ENCODE measurements around the gene TRPM2.
"Not testable (repeated sequence)": the region's sequence is repeated elsewhere in the genome, so short reads cannot be mapped to it uniquely, and the experiment has no call there.

Gene TRPM2

DNA sequence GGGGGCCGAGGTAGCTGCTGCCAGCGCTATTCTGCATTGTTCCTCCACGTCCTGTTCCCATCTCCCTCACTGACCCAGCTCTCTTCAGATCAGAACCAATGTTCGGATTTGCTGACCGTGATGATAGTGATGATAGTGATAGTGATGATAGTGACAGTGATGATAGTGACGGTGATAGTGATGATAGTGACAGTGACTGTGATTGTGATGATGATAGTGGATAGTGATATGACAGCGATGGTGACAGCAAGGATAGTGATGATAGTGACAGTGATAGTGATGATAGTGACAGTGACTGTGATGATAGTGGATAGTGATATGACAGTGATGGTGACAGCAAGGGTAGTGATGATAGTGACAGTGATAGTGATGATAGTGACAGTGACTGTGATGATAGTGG lies 51.1 kb downstream of the TRPM2 start:
- not testable (repeated sequence) for H2AK5ac ChIP-seq (ENCODE audit: low read length); H3K27me3 ChIP-seq (ENCODE audit: insufficient read depth, low read length); H2BK12ac ChIP-seq (ENCODE audit: low read length); H4K8ac ChIP-seq (ENCODE audit: low read depth, low read length); H3K4me1 ChIP-seq (ENCODE audit: control insufficient read depth in 1 of 2, insufficient read depth in 2 of 2, low read length in 2 of 2); H3K23ac ChIP-seq (ENCODE audit: low read length); H2BK120ac ChIP-seq (ENCODE audit: insufficient read depth, low read length, poor library complexity); H2BK5ac ChIP-seq (ENCODE audit: low read depth, low read length, poor library complexity); DNase-seq; H4K12ac ChIP-seq (ENCODE audit: low read depth, low read length); H3K36me3 ChIP-seq (ENCODE audit: control insufficient read depth in 1 of 2, insufficient read depth in 2 of 2, low read length in 2 of 2); H3K9ac ChIP-seq (ENCODE audit: low read length); H3K79me2 ChIP-seq (ENCODE audit: control insufficient read depth, insufficient read depth, low read length, poor library complexity); H3K14ac ChIP-seq (ENCODE audit: low read length); H2AFZ ChIP-seq (ENCODE audit: insufficient read depth, low read length, poor library complexity); H3K27ac ChIP-seq (ENCODE audit: low read depth, low read length); H3K79me1 ChIP-seq (ENCODE audit: low read length); H3K18ac ChIP-seq (ENCODE audit: low read length); H4K91ac ChIP-seq (ENCODE audit: low read depth, low read length); H3K4ac ChIP-seq (ENCODE audit: low read depth, low read length); H3K4me3 ChIP-seq (ENCODE audit: low read depth, low read length); H3K4me2 ChIP-seq (ENCODE audit: low read length)
- peaks cover 38% of the 10 kb centered on the region for H3K9me3 ChIP-seq (ENCODE audit: insufficient read depth, low read depth, low read length)
- no CpG with 5 or more reads among the region's 7 CpGs for WGBS (ENCODE audit: extremely low coverage, insufficient coverage, insufficient read length)

DNA sequence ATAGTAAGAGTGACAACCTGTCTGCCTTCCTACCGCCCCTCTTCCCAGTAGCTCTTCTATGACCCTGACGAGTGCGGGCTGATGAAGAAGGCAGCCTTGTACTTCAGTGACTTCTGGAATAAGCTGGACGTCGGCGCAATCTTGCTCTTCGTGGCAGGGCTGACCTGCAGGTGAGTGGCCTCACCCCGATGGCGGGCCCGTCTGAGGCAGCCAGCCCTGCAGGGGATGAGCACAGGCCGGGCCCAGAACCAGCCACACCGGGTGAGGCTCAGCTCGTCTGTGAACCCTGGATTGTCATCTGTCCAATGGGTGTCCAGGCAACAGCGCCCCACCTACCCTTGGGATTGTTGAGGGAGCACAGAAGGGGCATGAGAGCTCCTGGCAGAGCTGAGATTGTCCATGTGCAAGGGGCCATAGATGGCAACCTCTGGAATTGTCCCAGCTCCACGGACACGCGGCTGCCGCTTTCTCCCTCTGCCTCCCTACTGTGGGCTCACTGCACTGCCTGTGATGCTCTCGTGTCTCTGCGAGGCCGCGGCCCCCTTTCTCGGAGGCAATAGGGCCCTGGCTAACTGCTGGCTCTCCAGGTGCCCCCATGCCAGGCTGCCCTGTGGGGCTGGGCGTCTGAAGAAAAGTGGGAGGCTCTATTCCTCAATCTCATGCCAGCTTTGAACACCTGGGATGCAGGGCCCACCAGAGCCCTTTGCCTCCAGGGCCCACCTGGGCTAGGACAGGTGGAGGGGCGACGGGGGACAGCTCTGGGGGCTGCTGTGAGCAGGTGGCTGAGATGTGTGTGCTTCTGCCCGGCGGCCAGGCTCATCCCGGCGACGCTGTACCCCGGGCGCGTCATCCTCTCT lies 51.9 kb downstream of the TRPM2 start:
- Histone ChIP-seq H3K9me3 (ENCODE audit: insufficient read depth, low read depth, low read length) (peaks cover 35% of the 10 kb centered on the region), H3K4ac (ENCODE audit: low read depth, low read length) (no peak overlapping the region), H3K79me1 (ENCODE audit: low read length) (no peaks in the 10 kb centered on the region), H3K4me3 (ENCODE audit: low read depth, low read length) (no peak overlapping the region), H3K4me2 (ENCODE audit: low read length) (no peak overlapping the region), H2BK12ac (ENCODE audit: low read length) (no peak overlapping the region), H2BK120ac (ENCODE audit: insufficient read depth, low read length, poor library complexity) (no peak overlapping the region), H3K18ac (ENCODE audit: low read length) (no peak overlapping the region), H3K79me2 (ENCODE audit: control insufficient read depth, insufficient read depth, low read length, poor library complexity) (no peaks in the 10 kb centered on the region), H4K12ac (ENCODE audit: low read depth, low read length) (no peak overlapping the region), H3K27me3 (ENCODE audit: insufficient read depth, low read length) (no peaks in the 10 kb centered on the region), H4K8ac (ENCODE audit: low read depth, low read length) (no peak overlapping the region), H3K36me3 (ENCODE audit: control insufficient read depth in 1 of 2, insufficient read depth in 2 of 2, low read length in 2 of 2) (no peaks in the 10 kb centered on the region), H3K9ac (ENCODE audit: low read length) (no peak overlapping the region), H2AFZ (ENCODE audit: insufficient read depth, low read length, poor library complexity) (no peak overlapping the region), H3K14ac (ENCODE audit: low read length) (no peak overlapping the region), H2BK5ac (ENCODE audit: low read depth, low read length, poor library complexity) (no peak overlapping the region), H3K23ac (ENCODE audit: low read length) (no peak overlapping the region), H2AK5ac (ENCODE audit: low read length) (no peak overlapping the region), H3K27ac (ENCODE audit: low read depth, low read length) (no peak overlapping the region), H4K91ac (ENCODE audit: low read depth, low read length) (no peak overlapping the region), H3K4me1 (ENCODE audit: control insufficient read depth in 1 of 2, insufficient read depth in 2 of 2, low read length in 2 of 2) (no peaks in the 10 kb centered on the region)
- no peak for DNase-seq
- no CpG with 5 or more reads among the region's 34 CpGs for WGBS (ENCODE audit: extremely low coverage, insufficient coverage, insufficient read length)

DNA sequence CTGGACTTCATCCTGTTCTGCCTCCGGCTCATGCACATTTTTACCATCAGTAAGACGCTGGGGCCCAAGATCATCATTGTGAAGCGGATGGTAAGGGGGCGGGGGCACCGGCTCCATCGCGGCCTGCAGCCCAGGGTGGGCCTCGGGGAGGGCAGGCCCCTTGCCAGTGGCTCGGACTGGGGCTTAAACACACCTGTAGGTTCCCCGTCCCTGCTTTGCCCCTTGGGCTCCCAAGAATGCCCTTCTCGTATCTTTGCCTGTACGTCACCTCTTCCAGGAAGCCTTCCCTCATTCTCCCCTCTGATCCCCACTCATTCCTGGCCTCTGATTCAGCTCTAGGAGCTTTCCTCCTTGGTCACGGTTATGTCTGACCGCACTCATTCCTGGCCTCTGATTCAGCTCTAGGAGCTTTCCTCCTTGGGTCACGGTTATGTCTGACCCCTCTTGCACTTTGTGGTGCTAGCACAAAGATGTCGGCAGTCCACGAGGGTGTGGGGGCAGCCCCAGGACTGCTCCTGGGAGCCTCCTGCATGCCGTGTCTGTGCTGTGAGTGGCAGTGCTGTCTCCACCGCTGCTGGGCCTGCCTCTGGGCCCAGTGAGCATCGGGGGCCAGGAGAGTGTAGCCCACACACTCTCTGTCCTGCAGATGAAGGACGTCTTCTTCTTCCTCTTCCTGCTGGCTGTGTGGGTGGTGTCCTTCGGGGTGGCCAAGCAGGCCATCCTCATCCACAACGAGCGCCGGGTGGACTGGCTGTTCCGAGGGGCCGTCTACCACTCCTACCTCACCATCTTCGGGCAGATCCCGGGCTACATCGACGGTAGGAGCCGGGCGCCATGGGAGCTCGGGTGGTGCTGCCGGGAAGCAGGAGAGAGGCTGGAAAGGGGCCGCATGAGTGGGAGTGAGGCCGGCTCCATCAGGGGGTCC lies 52.8 kb downstream of the TRPM2 start:
- H3K79me1 ChIP-seq (ENCODE audit: low read length), result no peaks in the 10 kb centered on the region
- DNase-seq, result peak in 1 of 2 donors; percentile 42
- H3K9ac ChIP-seq (ENCODE audit: low read length), result no peak overlapping the region
- no peaks in the 10 kb centered on the region for H3K4me1 ChIP-seq (ENCODE audit: control insufficient read depth in 1 of 2, insufficient read depth in 2 of 2, low read length in 2 of 2)
- H3K4me2 ChIP-seq (ENCODE audit: low read length), result no peak overlapping the region
- no CpG with 5 or more reads among the region's 37 CpGs for WGBS (ENCODE audit: extremely low coverage, insufficient coverage, insufficient read length)
- H2AFZ ChIP-seq (ENCODE audit: insufficient read depth, low read length, poor library complexity), result no peak overlapping the region
- H3K27me3 ChIP-seq (ENCODE audit: insufficient read depth, low read length), result no peaks in the 10 kb centered on the region
- H2BK12ac ChIP-seq (ENCODE audit: low read length), result no peak overlapping the region
- H3K4me3 ChIP-seq (ENCODE audit: low read depth, low read length), result no peak overlapping the region
- no peak overlapping the region for H2BK5ac ChIP-seq (ENCODE audit: low read depth, low read length, poor library complexity)
- H3K36me3 ChIP-seq (ENCODE audit: control insufficient read depth in 1 of 2, insufficient read depth in 2 of 2, low read length in 2 of 2), result no peaks in the 10 kb centered on the region
- H3K27ac ChIP-seq (ENCODE audit: low read depth, low read length), result no peak overlapping the region
- H4K8ac ChIP-seq (ENCODE audit: low read depth, low read length), result no peak overlapping the region
- H3K4ac ChIP-seq (ENCODE audit: low read depth, low read length), result no peak overlapping the region
- H3K14ac ChIP-seq (ENCODE audit: low read length), result no peak overlapping the region
- no peak overlapping the region for H4K91ac ChIP-seq (ENCODE audit: low read depth, low read length)
- H3K18ac ChIP-seq (ENCODE audit: low read length), result no peak overlapping the region
- H3K23ac ChIP-seq (ENCODE audit: low read length), result no peak overlapping the region
- H4K12ac ChIP-seq (ENCODE audit: low read depth, low read length), result no peak overlapping the region
- H3K79me2 ChIP-seq (ENCODE audit: control insufficient read depth, insufficient read depth, low read length, poor library complexity), result no peaks in the 10 kb centered on the region
- no peak overlapping the region for H2AK5ac ChIP-seq (ENCODE audit: low read length)
- H3K9me3 ChIP-seq (ENCODE audit: insufficient read depth, low read depth, low read length), result peaks cover 30% of the 10 kb centered on the region
- no peak overlapping the region for H2BK120ac ChIP-seq (ENCODE audit: insufficient read depth, low read length, poor library complexity)

DNA sequence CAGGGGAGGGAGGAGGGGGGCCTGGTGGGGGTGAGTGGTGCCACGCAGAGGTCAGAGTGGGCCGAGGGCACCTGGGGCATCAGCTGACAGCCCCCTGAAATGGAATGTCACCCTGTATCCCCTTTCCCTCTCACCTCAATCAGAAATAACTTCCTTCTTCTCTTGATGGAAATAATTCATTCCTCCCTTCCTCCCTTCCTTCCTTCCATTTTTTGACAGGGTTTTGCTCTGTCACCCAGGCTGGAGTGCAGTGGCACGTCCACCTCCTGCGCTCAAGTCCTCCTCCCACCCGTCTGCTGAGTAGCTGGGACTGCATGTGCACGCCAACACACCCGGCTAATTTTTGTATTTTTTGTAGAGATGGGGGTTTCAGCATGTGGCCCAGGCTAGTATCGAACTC lies 53.5 kb downstream of the TRPM2 start:
- Histone ChIP-seq H4K12ac (ENCODE audit: low read depth, low read length) (no peak overlapping the region), H3K9me3 (ENCODE audit: insufficient read depth, low read depth, low read length) (peaks cover 29% of the 10 kb centered on the region), H3K4me3 (ENCODE audit: low read depth, low read length) (no peak overlapping the region), H3K79me1 (ENCODE audit: low read length) (no peaks in the 10 kb centered on the region), H3K23ac (ENCODE audit: low read length) (no peak overlapping the region), H4K91ac (ENCODE audit: low read depth, low read length) (no peak overlapping the region), H2AK5ac (ENCODE audit: low read length) (no peak overlapping the region), H3K4me2 (ENCODE audit: low read length) (no peak overlapping the region), H3K14ac (ENCODE audit: low read length) (no peak overlapping the region), H3K36me3 (ENCODE audit: control insufficient read depth in 1 of 2, insufficient read depth in 2 of 2, low read length in 2 of 2) (no peaks in the 10 kb centered on the region), H2BK12ac (ENCODE audit: low read length) (no peak overlapping the region), H3K18ac (ENCODE audit: low read length) (no peak overlapping the region), H3K4ac (ENCODE audit: low read depth, low read length) (no peak overlapping the region), H4K8ac (ENCODE audit: low read depth, low read length) (no peak overlapping the region), H2BK120ac (ENCODE audit: insufficient read depth, low read length, poor library complexity) (no peak overlapping the region), H2BK5ac (ENCODE audit: low read depth, low read length, poor library complexity) (no peak overlapping the region), H3K79me2 (ENCODE audit: control insufficient read depth, insufficient read depth, low read length, poor library complexity) (no peaks in the 10 kb centered on the region), H3K9ac (ENCODE audit: low read length) (no peak overlapping the region), H3K27ac (ENCODE audit: low read depth, low read length) (no peak overlapping the region), H3K4me1 (ENCODE audit: control insufficient read depth in 1 of 2, insufficient read depth in 2 of 2, low read length in 2 of 2) (no peaks in the 10 kb centered on the region), H3K27me3 (ENCODE audit: insufficient read depth, low read length) (no peaks in the 10 kb centered on the region), H2AFZ (ENCODE audit: insufficient read depth, low read length, poor library complexity) (no peak overlapping the region)
- WGBS (ENCODE audit: extremely low coverage, insufficient coverage, insufficient read length), result no CpG with 5 or more reads among the region's 8 CpGs
- DNase-seq, result no peak
